Mesendoderm (in vitro differentiated cells): ENCODE measurements around the gene CCSER1.
"Not testable (repeated sequence)": the region's sequence is repeated elsewhere in the genome, so short reads cannot be mapped to it uniquely, and the experiment has no call there.

Source experiments
- DNase-seq: peaks from one replicate; pipeline ENCODE4 v3.0.0; 2013
- H2AK5ac ChIP-seq: 2 replicates; pipeline ENCODE4 v1.6.1; 2013; ENCODE audit warnings: low read length, inconsistent platforms
- H2BK120ac ChIP-seq: 2 replicates; pipeline ENCODE4 v1.6.1; 2013; ENCODE audit warnings: low read depth, mild to moderate bottlenecking, low read length, moderate library complexity, mixed read lengths
- H2BK15ac ChIP-seq: replicated peaks from 2 replicates; pipeline ENCODE4 v1.6.1; 2013; ENCODE audit warnings: low read depth, mild to moderate bottlenecking, moderate library complexity
- H2BK5ac ChIP-seq: 2 replicates; pipeline ENCODE4 v1.6.1; 2013; ENCODE audit warnings: low read length, inconsistent platforms
- H3K18ac ChIP-seq: 2 replicates; pipeline ENCODE4 v1.6.1; 2013; ENCODE audit warnings: mild to moderate bottlenecking, low read length, mixed read lengths
- H3K23ac ChIP-seq: one replicate; pipeline ENCODE4 v1.6.1; 2013; ENCODE audit warnings: low read length
- H3K27ac ChIP-seq: 2 replicates; pipeline ENCODE4 v1.5.1; 2013; ENCODE audit warnings: low read depth, mild to moderate bottlenecking, inconsistent platforms, low read length, moderate library complexity
- H3K27me3 ChIP-seq: 2 replicates; pipeline ENCODE4 v1.6.1; 2013; ENCODE audit warnings: low read length, control low read depth, mild to moderate bottlenecking, inconsistent platforms; ENCODE audit not compliant: insufficient read depth, poor library complexity
- H3K36me3 ChIP-seq: 2 replicates; pipeline ENCODE4 v1.6.1; 2013; ENCODE audit warnings: low read length, inconsistent platforms; ENCODE audit not compliant: control insufficient read depth, insufficient read depth
- H3K4ac ChIP-seq: one replicate; pipeline ENCODE4 v1.6.1; 2013; ENCODE audit warnings: low read depth, mild to moderate bottlenecking, low read length, moderate library complexity
- H3K4me1 ChIP-seq: 2 replicates; pipeline ENCODE4 v1.6.1; 2013; ENCODE audit warnings: low read depth, low read length, inconsistent platforms; ENCODE audit not compliant: control insufficient read depth
- H3K4me2 ChIP-seq: 2 replicates; pipeline ENCODE4 v1.6.1; 2013; ENCODE audit warnings: low read length
- H3K4me3 ChIP-seq: 2 replicates; pipeline ENCODE4 v1.5.1; 2013; ENCODE audit warnings: mild to moderate bottlenecking, low read length
- H3K56ac ChIP-seq: one replicate; pipeline ENCODE4 v1.6.1; 2013; ENCODE audit warnings: low read length
- H3K79me1 ChIP-seq: 2 replicates; pipeline ENCODE4 v1.6.1; 2013; ENCODE audit warnings: low read length, inconsistent platforms
- H3K79me2 ChIP-seq: 2 replicates; pipeline ENCODE4 v1.6.1; 2013; ENCODE audit warnings: mild to moderate bottlenecking, low read length; ENCODE audit not compliant: control insufficient read depth, insufficient read depth
- H3K9ac ChIP-seq: 2 replicates; pipeline ENCODE4 v1.6.1; 2013; ENCODE audit warnings: low read length, inconsistent platforms
- H4K5ac ChIP-seq: one replicate; pipeline ENCODE4 v1.6.1; 2013; ENCODE audit warnings: low read length
- H4K8ac ChIP-seq: one replicate; pipeline ENCODE4 v1.6.1; 2013; ENCODE audit warnings: low read depth, mild to moderate bottlenecking, control low read depth, low read length, moderate library complexity
- WGBS: extraction: QIAGEN DNeasy Blood & Tissue Kit; methylation state at CpG from one replicate; pipeline ENCODE4 v1.1.7; 2013; ENCODE audit warnings: low lambda C conversion rate, missing lambda C conversion rate; ENCODE audit not compliant: insufficient coverage; ENCODE audit errors: extremely low coverage; 5-methylcytosine and 5-hydroxymethylcytosine counted together

CCSER1 gene

DNA sequence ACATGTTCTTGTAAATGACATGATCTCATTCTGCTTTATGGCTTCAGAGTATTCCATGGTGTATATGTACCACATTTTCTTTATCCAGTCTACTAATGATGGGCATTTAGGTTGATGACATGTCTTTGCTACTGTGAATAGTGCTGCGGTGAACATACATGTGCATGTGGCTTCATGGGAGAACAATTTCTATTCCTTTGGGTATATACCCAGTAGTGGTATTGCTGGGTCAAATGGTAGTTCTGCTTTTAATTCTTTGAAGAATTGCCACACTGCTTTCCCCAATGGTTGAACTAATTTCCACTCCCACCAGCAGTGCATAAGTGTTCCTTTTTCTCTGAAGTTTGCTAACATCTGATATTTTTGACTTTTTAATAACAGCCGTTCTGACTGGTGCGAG is 1080.3 kb downstream of the CCSER1 start:
- Histone ChIP-seq H3K23ac (no peak overlapping the region), H2AK5ac (no peak overlapping the region), H3K4me2 (no peak overlapping the region), H3K56ac (no peak overlapping the region), H2BK5ac (no peak overlapping the region), H3K27me3 (no peaks in the 10 kb centered on the region), H3K36me3 (no peaks in the 10 kb centered on the region), H4K8ac (no peak overlapping the region), H3K18ac (no peak overlapping the region), H2BK15ac (no peak overlapping the region), H3K4me1 (no peaks in the 10 kb centered on the region), H2BK120ac (no peak overlapping the region), H3K27ac (no peak overlapping the region), H3K9ac (no peak overlapping the region), H3K79me2 (no peaks in the 10 kb centered on the region), H3K4me3 (no peak overlapping the region), H3K79me1 (no peaks in the 10 kb centered on the region), H4K5ac (no peak overlapping the region), H3K4ac (no peak overlapping the region)
- no peak for DNase-seq
- no CpG with 5 or more reads among the region's 3 CpGs for WGBS

GRCh38 chr4:91212211-91212610 is 1085.0 kb downstream of the CCSER1 start:
- H2BK15ac ChIP-seq: no peak overlapping the region
- H3K4me3 ChIP-seq: no peak overlapping the region
- H3K79me1 ChIP-seq: no peaks in the 10 kb centered on the region
- no peak overlapping the region for H2AK5ac ChIP-seq
- no peak overlapping the region for H3K4ac ChIP-seq
- no peak overlapping the region for H3K27ac ChIP-seq
- H3K79me2 ChIP-seq: no peaks in the 10 kb centered on the region
- H3K4me2 ChIP-seq: no peak overlapping the region
- WGBS: no CpG with 5 or more reads among the region's 3 CpGs
- H3K4me1 ChIP-seq: no peaks in the 10 kb centered on the region
- H3K36me3 ChIP-seq: no peaks in the 10 kb centered on the region
- DNase-seq: peak; percentile 6
- H3K9ac ChIP-seq: no peak overlapping the region
- no peak overlapping the region for H4K5ac ChIP-seq
- no peak overlapping the region for H2BK5ac ChIP-seq
- H3K56ac ChIP-seq: no peak overlapping the region
- no peaks in the 10 kb centered on the region for H3K27me3 ChIP-seq
- no peak overlapping the region for H2BK120ac ChIP-seq
- no peak overlapping the region for H3K23ac ChIP-seq
- no peak overlapping the region for H3K18ac ChIP-seq
- no peak overlapping the region for H4K8ac ChIP-seq

DNA sequence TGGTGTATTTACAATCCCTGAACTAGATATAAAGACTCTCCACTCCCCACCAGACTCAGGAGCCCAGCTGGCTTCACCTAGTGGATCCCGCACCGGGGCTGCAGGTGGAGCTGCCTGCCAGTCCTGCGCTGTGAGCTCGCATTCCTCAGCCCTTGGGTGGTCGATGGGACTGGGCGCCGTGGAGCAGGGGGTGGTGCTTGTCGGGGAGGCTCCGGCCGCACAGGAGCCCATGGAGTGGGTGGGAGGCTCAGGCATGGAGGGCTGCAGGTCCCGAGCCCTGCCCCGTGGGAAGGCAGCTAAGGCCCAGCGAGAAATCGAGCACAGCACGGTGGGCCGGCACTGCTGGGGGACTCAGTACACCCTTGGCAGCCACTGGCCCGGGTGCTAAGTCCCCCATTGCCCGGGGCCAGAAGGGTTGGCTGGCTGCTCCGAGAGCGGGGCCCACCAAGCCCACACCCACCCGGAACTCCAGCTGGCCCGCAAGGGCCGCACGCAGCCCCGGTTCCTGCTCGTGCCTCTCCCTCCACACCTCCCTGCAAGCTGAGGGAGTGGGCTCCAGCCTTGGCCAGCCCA is 1090.7 kb downstream of the CCSER1 start:
- H3K9ac ChIP-seq, H2BK5ac ChIP-seq, H3K18ac ChIP-seq, DNase-seq, H4K8ac ChIP-seq, H3K4me1 ChIP-seq, H3K23ac ChIP-seq, H3K27ac ChIP-seq, H3K79me2 ChIP-seq, H3K27me3 ChIP-seq, H3K4ac ChIP-seq, H3K4me3 ChIP-seq, H4K5ac ChIP-seq, H3K4me2 ChIP-seq, H3K79me1 ChIP-seq, H2BK120ac ChIP-seq, H2BK15ac ChIP-seq, H3K56ac ChIP-seq, H3K36me3 ChIP-seq, H2AK5ac ChIP-seq: not testable (repeated sequence)
- WGBS: no CpG with 5 or more reads among the region's 26 CpGs

DNA sequence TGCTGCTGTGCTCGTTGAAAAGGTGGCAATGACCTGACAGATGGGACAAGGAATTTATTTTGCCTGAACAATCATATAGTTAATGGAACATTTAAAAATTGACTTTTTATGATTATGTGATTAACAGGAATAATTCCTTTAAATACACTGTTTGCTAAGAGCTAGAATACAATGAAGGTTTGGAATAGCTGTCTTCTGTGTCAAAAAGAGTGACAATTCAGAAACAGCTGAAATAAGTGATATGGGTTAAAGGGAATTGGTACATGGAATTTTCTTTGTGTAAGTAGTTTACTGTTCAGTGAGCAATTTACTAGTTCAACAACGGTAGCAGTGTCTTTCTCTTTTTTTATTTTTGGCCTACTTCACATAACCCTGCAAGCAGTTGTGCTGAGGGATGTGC is 1093.1 kb downstream of the CCSER1 start:
- Histone ChIP-seq H2BK120ac (no peak overlapping the region), H3K4ac (no peak overlapping the region), H2BK15ac (no peak overlapping the region), H3K9ac (no peak overlapping the region), H3K56ac (no peak overlapping the region), H2AK5ac (no peak overlapping the region), H3K36me3 (no peaks in the 10 kb centered on the region), H4K5ac (no peak overlapping the region), H3K79me1 (no peaks in the 10 kb centered on the region), H3K79me2 (no peaks in the 10 kb centered on the region), H4K8ac (no peak overlapping the region), H3K4me1 (no peaks in the 10 kb centered on the region), H3K27ac (no peak overlapping the region), H2BK5ac (no peak overlapping the region), H3K4me2 (no peak overlapping the region), H3K18ac (no peak overlapping the region), H3K4me3 (no peak overlapping the region), H3K23ac (no peak overlapping the region), H3K27me3 (no peaks in the 10 kb centered on the region)
- no CpG with 5 or more reads among the region's 2 CpGs for WGBS
- DNase-seq: no peak

DNA sequence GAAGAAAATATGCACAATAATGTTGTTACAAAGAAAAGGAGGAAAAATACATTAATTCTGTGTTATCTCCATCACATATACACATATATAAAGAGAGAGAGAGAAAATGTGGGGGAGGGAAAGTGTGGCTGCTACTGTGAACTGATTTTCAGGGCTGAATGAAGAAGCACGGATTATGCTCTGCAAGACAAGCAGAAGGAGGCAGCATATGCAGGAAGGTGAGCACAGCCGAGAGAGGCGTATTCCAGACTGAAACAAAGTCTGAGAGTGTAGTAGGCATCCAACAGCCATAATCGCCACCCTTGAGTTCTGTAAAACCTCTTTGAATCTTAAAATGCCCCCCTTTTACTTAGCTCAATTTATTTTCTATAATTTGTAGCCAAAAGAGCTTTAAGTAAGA is 1094.8 kb downstream of the CCSER1 start:
- DNase-seq: no peak
- Histone ChIP-seq H3K4me1 (no peaks in the 10 kb centered on the region), H2AK5ac (no peak overlapping the region), H3K27ac (no peak overlapping the region), H3K79me1 (no peaks in the 10 kb centered on the region), H3K56ac (no peak overlapping the region), H4K5ac (no peak overlapping the region), H4K8ac (no peak overlapping the region), H3K4ac (no peak overlapping the region), H3K27me3 (no peaks in the 10 kb centered on the region), H2BK15ac (no peak overlapping the region), H2BK120ac (no peak overlapping the region), H3K18ac (no peak overlapping the region), H3K4me3 (no peak overlapping the region), H2BK5ac (no peak overlapping the region), H3K23ac (no peak overlapping the region), H3K36me3 (no peaks in the 10 kb centered on the region), H3K4me2 (no peak overlapping the region), H3K79me2 (no peaks in the 10 kb centered on the region), H3K9ac (no peak overlapping the region)
- WGBS: no CpG with 5 or more reads among the region's 4 CpGs

- Histone ChIP-seq H4K8ac (no peak overlapping the region), H3K79me1 (no peaks in the 10 kb centered on the region), H3K23ac (no peak overlapping the region), H3K4me2 (no peak overlapping the region), H3K79me2 (no peaks in the 10 kb centered on the region), H4K5ac (no peak overlapping the region), H2BK120ac (no peak overlapping the region), H3K56ac (no peak overlapping the region), H3K27ac (no peak overlapping the region), H3K4me1 (no peaks in the 10 kb centered on the region), H3K9ac (no peak overlapping the region), H3K27me3 (no peaks in the 10 kb centered on the region), H2BK5ac (no peak overlapping the region), H2AK5ac (no peak overlapping the region), H3K18ac (no peak overlapping the region), H3K4me3 (no peak overlapping the region), H2BK15ac (no peak overlapping the region), H3K4ac (no peak overlapping the region), H3K36me3 (no peaks in the 10 kb centered on the region)
- WGBS: no CpG with 5 or more reads among the region's 1 CpG
- no peak for DNase-seq
Observed at GRCh38 chr4:91226867-91227266, 1099.7 kb downstream of the CCSER1 start.
